K562 (cell line): ENCODE results near the gene URGCP. TPM values are rescaled to one million over a fixed set of nuclear protein-coding genes. Genes with fewer than 3 reads are reported as not detected.

ENCODE experiments used
- ADNP ChIP-seq: fragments of 200-800 bp; sonication (Bioruptor generic); IDR thresholded peaks from 2 replicates; pipeline ENCODE4 v1.6.1; 2016; ENCODE audit warnings: missing genetic modification characterization, missing compliant biosample characterization
- BRF1 ChIP-seq: IDR thresholded peaks from 3 replicates; pipeline ENCODE4 v1.6.1; 2011; ENCODE audit warnings: borderline replicate concordance, mild to moderate bottlenecking; ENCODE audit not compliant: insufficient read length; ENCODE audit errors: extremely low read depth
- IFI16 ChIP-seq: fragments of 250-450 bp; sonication (Bioruptor Pico); IDR thresholded peaks from 2 replicates; pipeline ENCODE4 v2.1.2; 2022; ENCODE audit warnings: mild to moderate bottlenecking, inconsistent platforms
- MAZ ChIP-seq, 2 experiments: fragments of 450-650 bp in 1 of 2; sonication (generic) in 1 of 2; formaldehyde crosslinking; IDR thresholded peaks in 1 of 2; conservative IDR thresholded peaks in 1 of 2; 2 replicates each; pipeline versions ENCODE4 v1.4.0 to v1.5.0; 2020; ENCODE audit warnings: mild to moderate bottlenecking in 1 of 2, missing genetic modification reagents in 1 of 2
- MTA3 ChIP-seq: fragments of 450-650 bp; formaldehyde crosslinking; IDR thresholded peaks from 2 replicates; pipeline ENCODE4 v1.6.1; 2017; ENCODE audit warnings: mild to moderate bottlenecking, borderline replicate concordance
- MYNN ChIP-seq, 2 experiments: sonication (generic); formaldehyde crosslinking in 1 of 2; IDR thresholded peaks; 2 replicates each; pipeline versions ENCODE4 v1.5.0 to v1.6.1; 2016 to 2020; ENCODE audit warnings: antibody characterized with exemption in 1 of 2, missing genetic modification reagents in 1 of 2
- NCOA1 ChIP-seq: fragments of 450-650 bp; IDR thresholded peaks from 2 replicates; pipeline ENCODE4 v1.6.1; 2016; ENCODE audit warnings: low read depth
- PHB2 ChIP-seq: fragments of 450-650 bp; IDR thresholded peaks from 2 replicates; pipeline ENCODE4 v1.6.1; 2017; ENCODE audit warnings: low read depth
- POLR2B ChIP-seq: fragments of 450-650 bp; IDR thresholded peaks from 2 replicates; pipeline ENCODE4 v1.6.1; 2018; ENCODE audit warnings: low read depth; ENCODE audit not compliant: partially characterized antibody
- PTBP1 ChIP-seq: fragments of 200-400 bp; formaldehyde crosslinking; IDR thresholded peaks from 2 replicates; pipeline ENCODE4 v1.6.1; 2017; ENCODE audit warnings: low read depth, low read length
- RB1 ChIP-seq: fragments of 450-650 bp; IDR thresholded peaks from 2 replicates; pipeline ENCODE4 v1.6.1; 2017; ENCODE audit warnings: low read depth, mild to moderate bottlenecking
- SAFB ChIP-seq: fragments of 200-400 bp; formaldehyde crosslinking; IDR thresholded peaks from 2 replicates; pipeline ENCODE4 v1.6.1; 2017; ENCODE audit warnings: low read depth, low read length, borderline replicate concordance
- SIN3A ChIP-seq, 2 experiments: fragments of 150-350 bp in 1 of 2; IDR thresholded peaks; 2 replicates each; pipeline ENCODE4 v1.6.1; 2011 to 2016; ENCODE audit warnings: borderline replicate concordance in 2 of 2, low read depth in 2 of 2, low read length in 2 of 2, mild to moderate bottlenecking in 2 of 2, moderate library complexity in 2 of 2; ENCODE audit not compliant: control insufficient read depth in 1 of 2
- SMC3 ChIP-seq: conservative IDR thresholded peaks from 2 replicates; pipeline ENCODE4 v1.6.1; 2011; ENCODE audit warnings: low read depth, low read length, improper control_type of control experiment; ENCODE audit not compliant: insufficient read depth
- TBL1XR1 ChIP-seq, 2 experiments: IDR thresholded peaks; 2 replicates each; pipeline ENCODE4 v1.6.1; 2012; ENCODE audit warnings: improper control_type of control experiment in 2 of 2, low read length in 2 of 2, mild to moderate bottlenecking in 1 of 2
- TEAD2 ChIP-seq: fragments of 450-650 bp; IDR thresholded peaks from 2 replicates; pipeline ENCODE4 v1.6.1; 2016; ENCODE audit warnings: missing genetic modification characterization, control low read depth, missing compliant biosample characterization
- TEAD4 ChIP-seq, 2 experiments: sonication (generic) in 1 of 2; formaldehyde crosslinking in 1 of 2; IDR thresholded peaks; 2 replicates each; pipeline versions ENCODE4 v1.6.1 to v1.8.0; 2012 to 2022; ENCODE audit warnings: borderline replicate concordance in 1 of 2, inconsistent platforms in 1 of 2, low read length in 1 of 2, mild to moderate bottlenecking in 1 of 2, missing genetic modification reagents in 1 of 2
- ZBTB9 ChIP-seq: fragments of 450-650 bp; formaldehyde crosslinking; IDR thresholded peaks from 2 replicates; pipeline ENCODE4 v1.4.0; 2020; ENCODE audit warnings: mild to moderate bottlenecking, moderate library complexity
- ZNF584 ChIP-seq: fragments of 200-800 bp; sonication (Bioruptor generic); IDR thresholded peaks from 2 replicates; pipeline ENCODE4 v1.6.1; 2016; ENCODE audit warnings: low read depth, mild to moderate bottlenecking, missing genetic modification characterization, missing compliant biosample characterization
- ZZZ3 ChIP-seq: fragments of 450-650 bp; IDR thresholded peaks from 2 replicates; pipeline ENCODE4 v1.6.1; 2016; ENCODE audit warnings: antibody characterized with exemption, mild to moderate bottlenecking, moderate library complexity
- polyA plus RNA-seq, 8 experiments: library from polyadenylated mRNA; depleted of rRNA in 4 of 8; stranded (reverse) in 5 of 8; unstranded in 3 of 8; fragments of >200 nt; fragmentation: Nextera tagmentation in 2 of 8; fragmentation: Illumina TruSeq in 1 of 8; extraction: Ambion mirVana in 2 of 8; extraction: Trizol in 1 of 8; gene quantifications; 2 replicates each; pipeline versions ENCODE4 v1.2.1 to v1.2.3, GENCODE V29; 2011 to 2014; ENCODE audit warnings: inconsistent platforms in 1 of 8, missing spikeins in 1 of 8
- total RNA-seq, 7 experiments: library from RNA; depleted of rRNA in 6 of 7; stranded (reverse); fragments of >200 nt in 6 of 7; fragmentation: Illumina TruSeq in 2 of 7; extraction: Trizol in 2 of 7; gene quantifications; 2 replicates each; pipeline versions ENCODE4 v1.2.1 to v1.2.3, GENCODE V29; 2011 to 2021; ENCODE audit warnings: low replicate concordance in 1 of 7
- TF ChIP-seq, protein P1 (sequence below): sonication (generic); formaldehyde crosslinking; IDR thresholded peaks from 2 replicates; pipeline ENCODE4 v1.8.1; 2022; ENCODE audit warnings: missing genetic modification reagents
- TF ChIP-seq, protein P2 (sequence below): fragments of 450-650 bp; IDR thresholded peaks from 2 replicates; pipeline ENCODE4 v1.6.1; 2017; ENCODE audit warnings: antibody characterized with exemption, mild to moderate bottlenecking

Gene URGCP
- total and polyA plus RNA-seq, 9 of the 15 experiments (the other 6 are each of a cell fraction or from before 2014, with no cell fraction given): 1.7 to 25.8 (median 12.5) TPM

- TF ChIP-seq BRF1 (no peak), SAFB (no peak), IFI16 (CRISPR knock-in tag) (no peak), TEAD4 (IDR thresholded peaks at IDR 0.05; ENCODE audit: low read length) (no peak), TEAD4 (CRISPR knock-in tag; IDR thresholded peaks at IDR 0.05; ENCODE audit: borderline replicate concordance) (no peak), ZZZ3 (no peak), MYNN (IDR thresholded peaks at IDR 0.05) (no peak), MYNN (CRISPR knock-in tag; IDR thresholded peaks at IDR 0.05) (no peak), PTBP1 (no peak), ZNF584 (CRISPR knock-in tag) (no peak), RB1 (peak; percentile 68; the same call in 1 of the 2 replicates), ADNP (tag) (no peak), PHB2 (no peak), SIN3A (IDR thresholded peaks at IDR 0.05; ENCODE audit: borderline replicate concordance in 2 of 2, control insufficient read depth in 1 of 2, low read depth in 2 of 2, low read length in 2 of 2) (0 out of 4 replicates have a peak, but pooled peaks of 1 of the 2 experiments have one; percentile 31), TEAD2 (tag) (no peak), NCOA1 (no peak), MAZ (CRISPR knock-in tag; conservative IDR thresholded peaks at IDR 0.05 in 1 of 2, IDR thresholded peaks at IDR 0.05 in 1 of 2) (no peak), ZBTB9 (CRISPR knock-in tag) (no peak), SMC3 (no peak), POLR2B (no peak), TBL1XR1 (IDR thresholded peaks at IDR 0.05; ENCODE audit: low read length in 2 of 2) (no peak), MTA3 (no peak)
- TF ChIP-seq, protein P1, sequence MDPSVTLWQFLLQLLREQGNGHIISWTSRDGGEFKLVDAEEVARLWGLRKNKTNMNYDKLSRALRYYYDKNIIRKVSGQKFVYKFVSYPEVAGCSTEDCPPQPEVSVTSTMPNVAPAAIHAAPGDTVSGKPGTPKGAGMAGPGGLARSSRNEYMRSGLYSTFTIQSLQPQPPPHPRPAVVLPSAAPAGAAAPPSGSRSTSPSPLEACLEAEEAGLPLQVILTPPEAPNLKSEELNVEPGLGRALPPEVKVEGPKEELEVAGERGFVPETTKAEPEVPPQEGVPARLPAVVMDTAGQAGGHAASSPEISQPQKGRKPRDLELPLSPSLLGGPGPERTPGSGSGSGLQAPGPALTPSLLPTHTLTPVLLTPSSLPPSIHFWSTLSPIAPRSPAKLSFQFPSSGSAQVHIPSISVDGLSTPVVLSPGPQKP: no peak
- TF ChIP-seq, protein P2, sequence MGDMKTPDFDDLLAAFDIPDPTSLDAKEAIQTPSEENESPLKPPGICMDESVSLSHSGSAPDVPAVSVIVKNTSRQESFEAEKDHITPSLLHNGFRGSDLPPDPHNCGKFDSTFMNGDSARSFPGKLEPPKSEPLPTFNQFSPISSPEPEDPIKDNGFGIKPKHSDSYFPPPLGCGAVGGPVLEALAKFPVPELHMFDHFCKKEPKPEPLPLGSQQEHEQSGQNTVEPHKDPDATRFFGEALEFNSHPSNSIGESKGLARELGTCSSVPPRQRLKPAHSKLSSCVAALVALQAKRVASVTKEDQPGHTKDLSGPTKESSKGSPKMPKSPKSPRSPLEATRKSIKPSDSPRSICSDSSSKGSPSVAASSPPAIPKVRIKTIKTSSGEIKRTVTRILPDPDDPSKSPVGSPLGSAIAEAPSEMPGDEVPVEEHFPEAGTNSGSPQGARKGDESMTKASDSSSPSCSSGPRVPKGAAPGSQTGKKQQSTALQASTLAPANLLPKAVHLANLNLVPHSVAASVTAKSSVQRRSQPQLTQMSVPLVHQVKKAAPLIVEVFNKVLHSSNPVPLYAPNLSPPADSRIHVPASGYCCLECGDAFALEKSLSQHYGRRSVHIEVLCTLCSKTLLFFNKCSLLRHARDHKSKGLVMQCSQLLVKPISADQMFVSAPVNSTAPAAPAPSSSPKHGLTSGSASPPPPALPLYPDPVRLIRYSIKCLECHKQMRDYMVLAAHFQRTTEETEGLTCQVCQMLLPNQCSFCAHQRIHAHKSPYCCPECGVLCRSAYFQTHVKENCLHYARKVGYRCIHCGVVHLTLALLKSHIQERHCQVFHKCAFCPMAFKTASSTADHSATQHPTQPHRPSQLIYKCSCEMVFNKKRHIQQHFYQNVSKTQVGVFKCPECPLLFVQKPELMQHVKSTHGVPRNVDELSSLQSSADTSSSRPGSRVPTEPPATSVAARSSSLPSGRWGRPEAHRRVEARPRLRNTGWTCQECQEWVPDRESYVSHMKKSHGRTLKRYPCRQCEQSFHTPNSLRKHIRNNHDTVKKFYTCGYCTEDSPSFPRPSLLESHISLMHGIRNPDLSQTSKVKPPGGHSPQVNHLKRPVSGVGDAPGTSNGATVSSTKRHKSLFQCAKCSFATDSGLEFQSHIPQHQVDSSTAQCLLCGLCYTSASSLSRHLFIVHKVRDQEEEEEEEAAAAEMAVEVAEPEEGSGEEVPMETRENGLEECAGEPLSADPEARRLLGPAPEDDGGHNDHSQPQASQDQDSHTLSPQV: peak; percentile 48; the same call in 1 of the 2 replicates
Measured at GRCh38 chr7:43906331-43907010, at the start of gene URGCP (continued).
